HG03196 (cell line): ENCODE measurements around the gene PLCB3.

Experiments
- ATAC-seq: cut with Tn5 transposase; IDR thresholded peaks from one replicate; pipeline ENCODE4 v1.9.1; 2021; ENCODE audit not compliant: unreplicated experiment

PLCB3 gene

DNA sequence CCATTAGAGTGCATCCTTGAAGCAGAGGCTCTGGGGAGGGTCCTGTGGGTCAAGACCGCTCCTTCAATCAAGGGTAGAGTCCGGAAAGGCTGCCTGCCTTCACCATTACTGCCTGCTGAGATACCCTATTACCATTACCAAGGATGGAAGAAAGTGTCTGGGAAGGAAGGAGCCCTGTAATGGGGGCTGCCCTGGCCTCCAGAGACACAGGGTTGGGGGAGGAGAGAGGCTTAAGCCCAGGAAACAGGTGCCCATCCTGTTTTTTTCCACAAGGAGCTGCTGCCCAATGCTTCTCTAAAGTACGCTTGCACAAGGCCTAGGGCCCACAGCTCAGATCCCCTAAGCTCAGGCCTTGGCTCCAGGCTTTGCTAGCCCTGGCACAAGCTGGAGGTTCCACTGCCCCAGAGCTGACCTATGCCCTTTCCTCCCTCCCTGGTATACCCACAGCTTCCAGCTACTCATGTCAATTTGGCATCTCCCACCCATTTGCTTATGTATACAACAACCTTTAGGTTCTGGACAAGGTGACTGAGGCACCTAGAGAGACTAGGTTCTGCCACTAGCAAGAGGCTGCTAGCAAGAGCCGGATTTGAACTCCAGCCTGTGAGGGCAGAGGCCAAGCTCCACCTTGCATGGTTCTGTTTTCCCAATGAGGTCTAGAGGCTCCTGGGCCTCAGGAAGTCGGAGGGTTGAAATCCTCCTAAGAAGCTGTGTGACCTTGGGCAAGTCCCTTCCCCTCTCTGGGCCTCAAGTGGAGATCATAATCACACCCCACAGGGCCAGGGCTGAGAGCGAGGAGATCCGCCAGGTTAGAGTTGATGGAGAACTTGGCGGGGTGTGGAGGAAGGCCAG, 1.5 kb upstream of the PLCB3 start:
- ATAC-seq, result no peak

DNA sequence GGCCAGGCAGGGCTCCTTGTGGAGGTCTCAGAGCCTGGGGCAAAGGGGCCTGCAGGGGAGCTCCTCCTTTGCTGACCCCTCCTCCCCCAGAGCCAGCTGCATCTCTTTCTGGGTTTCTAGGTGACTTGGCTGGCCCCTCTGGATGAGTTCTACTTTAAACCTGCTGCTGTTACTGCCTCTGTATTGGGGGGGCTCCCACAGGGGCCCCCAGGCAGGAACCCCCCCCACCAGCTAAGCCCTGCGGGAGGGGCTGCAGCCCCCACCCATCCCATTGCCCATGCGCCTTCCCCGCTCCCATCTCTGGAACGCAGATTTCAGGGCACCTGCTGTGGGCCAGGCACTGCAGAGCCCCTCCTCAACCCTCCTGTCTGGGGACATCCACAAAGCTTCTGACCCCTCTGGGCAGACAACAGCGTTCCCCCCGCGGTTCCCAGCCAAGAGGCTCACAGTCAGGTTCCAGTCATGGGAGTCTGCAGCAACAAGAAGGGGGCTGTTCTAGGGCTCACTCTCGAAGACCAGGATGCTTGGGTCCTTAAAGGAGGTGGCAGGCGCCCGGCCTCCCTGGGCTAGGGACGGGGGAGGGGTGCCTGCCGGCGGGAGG, 815 bp upstream of the PLCB3 start:
- ATAC-seq, result no peak

DNA sequence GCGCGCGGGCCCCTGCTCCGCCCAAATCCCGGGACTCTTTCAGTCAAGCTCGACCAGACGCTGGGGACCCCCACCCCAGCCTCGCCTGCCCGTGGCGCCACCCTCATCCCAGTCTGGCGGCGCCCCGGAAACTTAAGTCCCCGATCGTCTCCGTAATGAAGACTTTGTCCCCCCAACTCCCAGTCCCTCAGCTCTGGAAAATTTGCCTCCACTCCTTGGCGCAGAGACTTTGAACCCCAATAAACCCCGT, 348 bp downstream of the PLCB3 start:
- ATAC-seq, result no peak

GRCh38 chr11:64252003-64252872, 908 bp downstream of the PLCB3 start:
- no peak for ATAC-seq

DNA sequence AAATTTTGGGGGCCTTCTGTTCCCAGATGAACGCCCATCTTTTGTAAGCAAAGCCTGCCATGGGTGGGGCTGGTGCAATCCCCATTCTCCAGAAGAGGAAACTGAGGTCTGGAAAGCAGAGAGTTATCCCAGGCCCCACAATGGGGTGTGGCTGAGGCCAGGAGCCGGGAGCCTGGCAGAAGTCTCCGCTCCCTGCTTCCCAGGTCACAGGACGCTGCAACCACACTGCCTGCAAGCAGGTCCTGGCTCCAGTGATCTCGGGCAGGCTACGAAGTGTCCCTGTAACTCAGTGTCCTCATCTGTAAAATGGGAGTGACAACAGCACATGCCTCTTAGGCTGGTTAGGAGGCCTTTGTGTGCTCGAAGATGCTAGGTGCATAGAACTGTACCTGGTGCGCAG, 1.7 kb downstream of the PLCB3 start:
- no peak for ATAC-seq

DNA sequence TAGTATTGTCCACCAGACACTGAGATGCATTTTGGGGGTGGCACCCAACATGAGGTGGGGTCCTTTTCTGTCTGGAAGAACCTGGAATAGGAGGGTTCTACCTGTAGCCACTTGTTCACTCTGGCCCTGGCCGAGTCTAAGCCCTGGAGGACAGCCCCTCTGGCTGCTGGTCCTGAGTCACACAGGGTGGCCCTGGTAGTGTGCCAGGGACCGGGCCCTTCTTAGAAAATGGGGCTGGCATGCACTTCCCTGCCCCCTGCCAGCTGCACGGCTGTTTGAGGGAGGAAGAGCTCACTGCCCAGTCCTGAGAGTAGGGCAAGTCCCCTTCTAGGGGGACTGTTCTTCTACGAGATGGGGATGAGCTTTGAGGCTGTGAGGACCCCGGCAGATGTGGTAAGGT, 2.2 kb downstream of the PLCB3 start:
- no peak for ATAC-seq

GRCh38 chr11:64254326-64254725, 3.0 kb downstream of the PLCB3 start:
- ATAC-seq, result no peak

- no peak for ATAC-seq
These were observed 4.1 kb downstream of the PLCB3 start for GRCh38 chr11:64255135-64256128.

GRCh38 chr11:64256300-64256699, 5.0 kb downstream of the PLCB3 start:
- no peak for ATAC-seq

DNA sequence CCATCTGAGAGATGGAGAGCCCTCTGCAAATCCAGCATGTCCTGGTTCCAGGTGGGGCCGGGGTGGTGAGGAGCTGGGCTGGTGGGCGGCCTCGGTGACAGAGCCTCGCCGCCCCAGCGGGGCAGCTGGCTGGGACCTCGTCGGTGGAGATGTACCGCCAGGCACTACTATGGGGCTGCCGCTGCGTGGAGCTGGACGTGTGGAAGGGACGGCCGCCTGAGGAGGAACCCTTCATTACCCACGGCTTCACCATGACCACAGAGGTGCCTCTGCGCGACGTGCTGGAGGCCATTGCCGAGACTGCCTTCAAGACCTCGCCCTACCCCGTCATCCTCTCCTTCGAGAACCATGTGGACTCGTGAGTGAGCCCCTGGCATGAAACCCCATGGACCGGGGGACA, 7.0 kb downstream of the PLCB3 start:
- no peak for ATAC-seq

DNA sequence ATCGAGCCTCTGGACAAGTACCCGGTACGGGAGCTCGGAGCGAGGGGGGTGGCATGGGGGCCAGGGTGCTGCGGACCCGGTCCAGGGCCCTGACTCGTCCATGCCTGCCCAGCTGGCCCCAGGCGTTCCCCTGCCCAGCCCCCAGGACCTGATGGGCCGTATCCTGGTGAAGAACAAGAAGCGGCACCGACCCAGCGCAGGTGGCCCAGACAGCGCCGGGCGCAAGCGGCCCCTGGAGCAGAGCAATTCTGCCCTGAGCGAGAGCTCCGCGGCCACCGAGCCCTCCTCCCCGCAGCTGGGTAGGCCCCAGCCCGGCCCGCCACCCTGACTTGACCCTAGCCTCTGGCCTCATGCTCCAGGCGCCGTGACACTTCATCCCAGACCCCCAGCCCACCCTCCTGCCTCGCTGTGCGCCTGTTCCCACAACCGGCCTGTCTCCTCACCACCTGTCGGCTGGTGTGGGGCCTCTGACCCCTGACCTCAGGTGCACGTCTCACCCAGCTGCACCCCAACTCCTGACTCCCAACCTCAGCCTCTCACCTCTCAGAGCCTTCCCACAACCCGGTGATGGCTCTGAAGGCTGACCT, 7.7 kb downstream of the PLCB3 start:
- no peak for ATAC-seq

DNA sequence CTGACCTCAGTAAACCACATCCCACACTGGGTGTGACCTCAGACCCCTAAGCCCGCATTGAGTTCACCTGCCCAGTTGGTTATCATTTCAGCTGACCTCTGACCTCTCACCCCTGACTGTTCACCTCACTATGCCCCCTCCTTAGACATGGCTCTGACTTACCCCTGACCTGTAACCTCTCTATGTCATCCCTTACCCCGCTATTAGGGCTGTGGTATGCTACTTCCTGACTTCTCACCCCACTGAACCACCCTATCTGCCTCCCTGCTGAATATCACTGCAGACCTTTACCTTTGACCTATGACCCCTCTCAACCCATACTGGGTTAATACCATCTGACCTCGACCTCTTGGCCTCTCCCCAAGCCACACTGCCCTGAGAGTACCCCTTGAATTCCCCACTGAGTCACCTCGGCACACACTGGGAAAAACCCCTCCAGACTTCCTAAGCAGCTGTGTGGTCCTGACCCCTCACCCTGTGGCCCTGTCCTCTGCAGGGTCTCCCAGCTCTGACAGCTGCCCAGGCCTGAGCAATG, 8.3 kb downstream of the PLCB3 start:
- ATAC-seq, result no peak

DNA sequence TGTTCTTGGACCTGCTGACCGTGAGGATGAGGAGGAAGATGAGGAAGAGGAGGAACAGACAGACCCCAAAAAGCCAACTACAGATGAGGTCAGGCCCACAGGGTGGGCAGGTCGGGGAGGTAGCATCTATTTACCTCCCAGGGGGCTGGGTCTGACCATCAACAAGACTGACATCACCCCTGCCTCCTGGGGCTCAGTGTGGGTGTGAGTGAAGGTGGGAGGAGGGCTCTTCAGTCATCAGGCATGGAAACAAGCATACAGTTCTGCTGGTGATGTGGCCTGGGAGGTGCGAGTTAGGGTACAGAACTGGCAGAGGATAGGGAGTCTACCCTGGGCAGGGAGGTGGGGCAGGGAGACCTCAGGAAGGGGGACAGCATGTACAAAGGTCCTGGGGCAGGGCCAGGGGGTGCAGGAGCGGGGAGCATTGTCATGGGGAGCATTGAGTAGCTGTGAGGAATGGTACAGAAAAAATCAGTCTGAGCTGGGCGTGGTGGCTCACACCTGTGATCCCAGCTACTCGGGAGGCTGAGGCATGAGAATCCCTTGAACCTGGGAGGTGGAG, 8.9 kb downstream of the PLCB3 start:
- ATAC-seq, result no peak

- no peak for ATAC-seq
These were observed 10.3 kb downstream of the PLCB3 start for GRCh38 chr11:64261556-64262080.

DNA sequence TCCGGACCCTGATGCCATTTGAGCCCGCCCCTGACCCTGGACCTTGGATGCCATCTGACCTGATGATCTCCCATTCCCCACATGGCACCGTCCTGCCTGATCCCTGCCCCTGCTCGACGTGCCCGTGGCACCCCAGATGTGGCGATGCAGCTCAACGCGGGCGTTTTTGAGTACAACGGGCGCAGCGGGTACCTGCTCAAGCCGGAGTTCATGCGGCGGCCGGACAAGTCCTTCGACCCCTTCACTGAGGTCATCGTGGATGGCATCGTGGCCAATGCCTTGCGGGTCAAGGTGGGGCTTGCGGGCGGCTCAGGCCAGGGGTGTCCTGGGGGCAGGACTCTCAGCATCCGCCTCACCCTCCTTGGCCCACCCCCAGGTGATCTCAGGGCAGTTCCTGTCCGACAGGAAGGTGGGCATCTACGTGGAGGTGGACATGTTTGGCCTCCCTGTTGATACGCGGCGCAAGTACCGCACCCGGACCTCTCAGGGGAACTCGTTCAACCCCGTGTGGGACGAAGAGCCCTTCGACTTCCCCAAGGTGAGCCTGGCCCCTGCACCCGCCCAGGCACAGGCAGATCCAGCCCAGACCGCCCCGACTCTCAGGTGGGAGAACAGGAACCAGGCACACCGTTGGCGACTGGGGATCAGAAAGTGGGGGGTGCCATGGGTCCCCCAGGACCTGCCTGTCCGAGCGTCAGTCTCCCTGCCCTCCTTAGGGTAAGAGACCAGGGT, 11.1 kb downstream of the PLCB3 start:
- ATAC-seq, result no peak

- no peak for ATAC-seq
These were observed 12.0 kb downstream of the PLCB3 start for GRCh38 chr11:64263021-64263946.

GRCh38 chr11:64263947-64264317, 12.6 kb downstream of the PLCB3 start:
- ATAC-seq, result no peak

DNA sequence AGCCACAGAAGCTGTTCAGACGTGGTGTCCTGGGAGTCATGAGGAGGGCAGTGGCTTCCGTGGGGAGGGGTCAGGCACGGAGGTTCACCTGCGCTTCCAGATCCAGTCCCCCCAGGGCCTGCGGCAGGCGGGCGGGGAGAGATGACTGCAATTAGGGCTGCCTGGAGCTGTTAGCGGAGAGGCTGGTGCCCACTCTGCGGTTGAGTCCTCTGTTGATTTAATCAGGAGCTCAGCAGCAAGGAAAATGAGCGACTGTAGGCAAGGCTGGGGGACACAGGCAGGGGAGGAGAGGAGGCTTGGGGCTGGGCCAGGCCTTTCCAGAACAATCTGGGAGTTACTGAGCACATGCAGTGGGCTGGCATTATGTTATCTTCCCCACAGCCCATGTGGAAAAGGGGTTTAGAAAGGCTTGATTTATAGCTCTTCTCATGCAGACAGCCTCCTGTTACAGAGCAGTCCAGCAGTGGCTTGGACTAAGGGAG, 13.1 kb downstream of the PLCB3 start:
- ATAC-seq, result no peak
